COR-L47 (cell line): ENCODE measurements around the gene STX4.
"Not testable (repeated sequence)": the region's sequence is repeated elsewhere in the genome, so short reads cannot be mapped to it uniquely, and the experiment has no call there.

Source experiments
- DNase-seq: peaks from one replicate; lab custom pipeline; 2025; lab: John Stamatoyannopoulos, UW

The STX4 gene

GRCh38 chr16:30998852-30999761 lies 34.3 kb upstream of the STX4 start:
- DNase-seq, result no peak

- DNase-seq, result no peak
These were observed 32.5 kb upstream of the STX4 start for GRCh38 chr16:31000671-31001382.

DNA sequence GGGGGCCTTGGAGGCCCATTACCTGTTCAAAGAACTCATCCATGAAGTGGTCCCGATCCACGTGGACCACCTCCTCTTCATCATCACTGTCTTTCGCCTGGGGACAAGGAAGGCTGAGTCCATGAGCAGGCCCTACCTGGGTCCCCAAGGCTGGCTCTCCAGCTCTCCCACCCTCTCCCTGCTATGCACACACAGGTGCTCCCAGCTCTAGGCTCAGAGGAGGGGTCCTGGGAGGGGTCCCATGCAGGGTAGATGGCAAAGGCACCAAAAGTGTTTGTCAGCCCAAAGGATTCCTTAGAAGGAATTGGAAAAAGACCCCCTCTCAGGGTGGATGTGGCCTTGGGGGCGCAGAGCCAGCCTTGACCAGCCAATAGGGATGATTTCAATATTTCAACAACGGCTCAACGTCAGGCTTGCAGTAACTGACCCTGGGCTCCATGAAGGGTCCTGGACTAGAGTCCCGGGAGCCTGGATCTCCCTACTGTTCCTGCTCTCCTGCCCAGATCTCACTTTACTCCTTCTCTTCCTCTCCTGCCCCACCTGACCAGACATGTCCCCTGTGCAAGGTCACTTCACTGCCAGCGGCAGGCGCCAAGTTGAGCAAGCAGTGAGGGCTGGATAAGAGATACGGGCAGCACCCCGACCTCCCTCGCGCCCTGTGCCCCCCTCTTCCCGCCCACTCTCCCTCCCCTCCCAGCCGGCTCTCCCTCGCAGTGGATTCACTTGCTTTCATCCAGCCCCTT lies 31.7 kb upstream of the STX4 start:
- DNase-seq, result no peak

DNA sequence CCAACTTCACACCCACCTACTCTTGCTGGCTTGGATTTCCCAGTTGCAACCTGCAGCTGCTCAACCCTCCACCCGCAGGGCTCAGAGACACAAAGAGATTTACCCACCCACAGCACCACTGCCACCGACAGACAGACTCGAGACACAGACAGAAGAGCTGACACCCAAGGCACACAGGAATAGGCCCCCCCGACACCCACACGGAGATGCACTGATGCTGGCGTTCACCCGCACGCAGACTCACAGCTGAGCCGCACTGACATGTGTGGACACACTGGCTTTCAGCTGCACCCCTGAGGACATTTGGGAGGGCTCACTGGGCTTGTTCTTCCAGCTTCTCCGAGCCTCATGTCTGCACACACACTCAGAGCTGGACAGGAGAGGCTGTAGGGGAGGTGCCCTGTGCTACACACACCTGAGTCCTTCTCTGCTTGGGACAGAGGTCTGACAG lies 31.1 kb upstream of the STX4 start:
- DNase-seq, result no peak

GRCh38 chr16:31002862-31003341 lies 30.5 kb upstream of the STX4 start:
- DNase-seq, result no peak

- no peak for DNase-seq
These were observed 29.6 kb upstream of the STX4 start for GRCh38 chr16:31003744-31004143.

DNA sequence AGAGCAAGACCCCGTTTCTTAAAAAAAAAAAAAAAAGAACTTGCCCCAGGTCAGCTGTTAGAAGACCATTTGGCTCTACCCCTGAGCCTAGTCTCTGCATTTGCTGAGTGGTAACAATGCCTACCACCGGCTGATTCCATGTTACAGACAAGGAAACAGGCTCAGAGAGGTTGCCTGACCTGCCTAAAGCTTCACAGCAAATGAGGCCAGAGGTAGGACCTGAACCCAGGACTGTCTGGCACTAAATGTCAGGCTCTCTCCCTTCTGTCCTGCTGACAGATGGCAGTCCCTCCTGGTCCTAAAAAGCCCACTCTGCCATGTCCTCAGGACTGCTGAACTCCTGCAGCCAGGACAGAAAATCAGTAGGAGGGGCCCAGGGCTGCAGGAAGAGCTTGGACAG lies 28.7 kb upstream of the STX4 start:
- DNase-seq, result no peak

GRCh38 chr16:31005350-31006085 lies 27.8 kb upstream of the STX4 start:
- no peak for DNase-seq

DNA sequence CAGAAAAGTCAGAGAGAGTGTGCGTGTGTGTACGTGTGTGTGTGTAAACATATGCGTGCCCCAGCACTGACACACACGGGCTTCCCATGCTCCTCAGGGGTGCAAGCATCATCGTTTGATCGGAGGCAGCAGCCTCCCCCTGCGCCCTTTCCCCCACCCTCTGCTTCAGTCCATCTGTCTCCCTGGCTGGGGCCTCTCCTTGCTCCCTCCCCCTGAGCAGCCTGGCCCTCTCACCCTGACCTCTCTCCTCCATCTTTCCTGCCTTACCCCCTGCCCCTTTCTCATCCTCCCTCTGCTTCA lies 27.3 kb upstream of the STX4 start:
- DNase-seq, result no peak

DNA sequence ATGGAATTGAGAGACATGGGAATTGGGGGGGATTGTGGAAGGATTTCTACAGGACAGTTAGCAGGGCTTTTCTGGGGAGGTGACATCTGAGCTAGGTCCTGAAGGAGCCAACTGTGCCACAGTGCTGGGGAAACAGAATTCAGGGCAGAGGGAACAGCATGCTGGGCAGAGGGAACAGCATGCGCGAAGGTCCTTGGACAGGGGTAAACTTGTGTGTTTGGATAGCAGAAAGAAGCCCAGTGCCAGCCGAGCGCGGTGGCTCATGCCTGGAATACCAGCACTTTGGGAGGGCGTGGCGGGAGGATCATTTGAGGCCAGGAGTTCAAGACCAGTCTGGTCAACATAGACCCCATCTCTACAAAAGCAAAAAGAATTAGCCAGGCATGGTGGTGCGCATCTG lies 26.8 kb upstream of the STX4 start:
- DNase-seq, result no peak

DNA sequence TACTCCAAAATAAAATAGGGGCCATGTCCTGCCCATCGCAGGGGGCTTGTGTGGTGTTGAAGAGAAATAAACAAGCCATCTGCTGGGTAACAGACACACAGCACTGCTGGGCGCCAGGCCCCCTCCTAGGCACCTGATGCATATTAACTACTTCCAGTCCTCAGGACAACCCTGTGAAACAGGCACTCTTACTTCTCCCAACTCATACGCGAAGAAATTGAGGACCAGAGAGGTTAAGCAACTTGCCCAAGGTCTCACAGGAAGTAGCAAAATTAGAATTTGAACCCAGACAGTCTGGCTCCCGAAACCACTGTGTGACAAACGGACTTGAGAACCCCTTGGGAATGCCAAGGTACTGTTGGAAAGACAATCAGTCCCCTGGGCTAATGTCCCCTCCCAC lies 25.7 kb upstream of the STX4 start:
- no peak for DNase-seq

DNA sequence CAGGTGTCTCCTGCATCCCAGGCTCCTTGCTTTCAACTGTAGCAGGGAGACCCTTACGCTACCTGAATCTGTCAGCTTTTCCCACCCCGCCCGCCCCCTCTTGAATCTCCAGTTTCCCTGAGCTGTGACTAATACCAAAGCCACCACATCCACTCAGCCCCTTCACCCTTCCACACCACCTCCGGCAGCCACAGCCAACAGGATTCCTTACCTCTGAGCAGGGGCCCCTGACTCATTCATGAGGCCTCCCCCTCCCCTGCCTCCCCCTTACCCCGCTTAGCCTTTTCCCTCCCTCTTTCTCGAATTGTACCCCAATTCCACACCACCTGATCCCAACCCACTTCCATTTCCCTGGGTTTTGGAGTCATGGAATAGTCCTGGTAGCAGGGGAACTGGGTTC lies 25.2 kb upstream of the STX4 start:
- no peak for DNase-seq

DNA sequence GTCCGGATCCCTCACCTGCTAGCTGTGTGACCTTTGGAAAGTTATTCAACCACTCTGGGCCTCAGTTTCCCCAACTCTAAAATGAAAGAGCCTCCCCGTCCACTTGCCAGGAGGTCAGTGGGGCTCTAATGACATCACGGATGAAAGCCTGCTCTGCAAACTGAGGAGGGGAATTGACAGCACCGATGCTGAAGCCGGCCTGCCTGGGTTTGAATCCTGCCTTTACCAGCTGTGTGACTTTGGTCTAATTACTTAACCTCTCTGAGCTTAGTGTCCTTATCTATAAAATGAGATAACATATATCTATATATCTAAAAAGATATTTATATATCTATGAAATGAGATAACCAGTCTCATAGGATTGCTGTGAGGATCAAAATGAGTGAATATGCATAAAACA lies 24.8 kb upstream of the STX4 start:
- no peak for DNase-seq

- no peak for DNase-seq
These were observed 24.2 kb upstream of the STX4 start for GRCh38 chr16:31009120-31009519.

DNA sequence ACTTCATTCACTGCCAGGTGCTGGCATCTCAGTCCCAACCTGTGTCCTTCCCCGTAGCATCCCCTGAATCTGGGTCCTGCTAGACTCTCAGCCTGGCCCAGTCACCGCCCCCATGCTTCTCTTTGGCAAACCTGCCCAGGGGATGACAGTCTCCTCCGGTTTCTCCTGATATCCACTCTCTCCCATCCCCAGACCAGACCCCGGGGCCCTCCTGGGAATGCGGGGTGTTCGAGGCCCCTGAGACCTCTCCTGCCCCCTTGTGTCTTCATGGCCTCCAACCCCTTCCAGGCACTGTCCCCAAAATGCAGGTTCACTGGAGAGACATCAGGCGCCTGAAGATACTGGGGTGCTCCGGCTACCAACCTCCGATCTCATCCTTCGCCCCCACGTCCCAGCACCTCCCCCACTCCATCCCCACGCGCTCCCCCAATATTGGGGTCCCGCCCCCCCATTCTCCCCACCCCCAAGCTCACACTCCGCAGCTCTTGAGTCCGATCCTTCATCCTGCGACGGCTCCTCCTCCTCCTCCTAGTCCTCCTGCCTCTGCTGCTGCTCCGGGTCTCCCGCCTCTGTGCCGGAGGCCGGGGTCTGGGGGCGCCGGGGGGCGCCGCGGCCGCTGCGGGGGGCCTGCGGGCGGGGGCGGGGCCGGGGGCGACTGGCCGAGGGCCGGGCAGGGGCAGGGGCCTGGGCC lies 23.3 kb upstream of the STX4 start:
- no peak for DNase-seq

DNA sequence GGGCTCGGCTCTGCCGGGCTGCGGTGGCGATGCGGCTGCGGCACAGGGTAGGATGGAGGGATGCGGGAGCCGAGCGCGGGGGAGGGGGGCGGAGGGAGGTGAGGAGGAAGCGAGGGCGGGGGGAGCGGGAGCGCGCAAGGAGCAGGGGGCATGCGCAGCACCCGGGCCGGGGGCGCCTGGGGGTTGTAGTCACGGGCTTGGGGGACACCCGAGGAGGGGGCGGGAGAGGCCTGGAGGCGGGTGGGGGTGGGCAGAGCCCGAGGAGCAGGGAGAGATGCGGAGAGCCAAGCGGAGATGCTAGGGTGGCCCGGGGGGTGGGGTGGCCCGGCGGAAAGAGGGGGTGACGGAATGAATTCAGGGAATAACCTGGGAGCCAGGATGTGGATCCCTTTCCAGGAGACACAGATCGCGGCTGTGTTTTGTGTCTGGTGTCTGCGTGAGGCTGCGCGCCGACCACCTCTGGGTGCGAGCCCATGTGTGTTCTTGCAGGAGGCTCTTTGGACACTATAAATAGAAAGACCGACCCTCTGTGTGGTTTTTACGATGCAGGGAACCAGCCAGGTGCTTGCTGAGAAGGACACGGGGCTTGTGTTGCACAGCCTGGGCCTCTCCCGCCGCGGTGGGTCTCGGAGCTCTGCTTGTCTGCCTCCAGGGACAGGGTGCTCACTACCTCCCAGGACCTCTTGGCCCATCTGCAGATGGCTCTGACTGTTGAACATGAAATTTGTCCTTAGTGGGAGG lies 22.6 kb upstream of the STX4 start, which contains the start of gene STX1B:
TSS of gene STX1B (minus strand) at position 54 of the 741 bp plus-strand sequence. CDS start 242 bp downstream, outside the sequence.
- DNase-seq, result peak; percentile 65

DNA sequence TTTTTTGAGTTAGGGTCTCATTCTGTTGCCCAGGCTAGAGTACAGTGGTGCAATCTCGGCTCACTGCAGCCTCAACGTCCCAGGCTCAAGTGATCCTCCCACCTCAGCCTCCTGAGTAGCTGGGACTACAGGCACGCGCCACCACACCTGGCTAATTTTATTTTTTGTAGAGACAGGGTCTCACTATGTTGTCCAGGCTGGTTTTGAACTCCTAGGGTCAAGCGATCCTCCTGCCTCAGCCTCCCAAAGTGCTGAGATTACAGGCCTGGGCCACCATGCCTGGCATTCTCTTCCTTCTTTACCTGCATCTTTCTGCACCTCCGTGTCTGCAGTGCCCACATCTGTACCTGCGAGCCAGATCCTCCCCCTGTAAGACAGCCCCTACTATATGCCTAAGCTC lies 21.5 kb upstream of the STX4 start:
- DNase-seq, result not testable (repeated sequence)

- not testable (repeated sequence) for DNase-seq
These were observed 20.1 kb upstream of the STX4 start for GRCh38 chr16:31013292-31013691.

- DNase-seq, result no peak
These were observed 17.3 kb upstream of the STX4 start for GRCh38 chr16:31016018-31016417.

DNA sequence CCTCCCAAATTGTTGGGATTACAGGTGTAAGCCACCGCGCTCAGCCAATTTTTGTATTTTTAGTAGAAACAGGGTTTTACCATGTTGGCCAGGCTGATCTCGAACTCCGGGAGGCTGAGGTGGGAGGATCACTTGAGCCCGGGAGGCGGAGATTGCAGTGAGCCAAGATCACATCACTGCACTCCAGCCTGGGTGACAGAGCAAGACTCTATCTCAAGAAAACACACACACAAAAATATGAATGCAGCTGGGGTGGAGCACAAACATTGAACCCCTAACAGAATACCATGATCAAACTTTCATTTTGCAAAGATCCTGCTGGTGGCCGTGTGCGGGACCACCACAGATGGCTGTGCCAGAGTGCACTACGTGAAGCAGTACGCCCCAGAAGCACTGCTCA lies 15.6 kb upstream of the STX4 start:
- DNase-seq, result not testable (repeated sequence)
